Left ventricle myocardium inferior (tissue), 1 donor: ENCODE data around the gene GSE1. TPM values are rescaled to one million over a fixed set of nuclear protein-coding genes. Genes with fewer than 3 reads are reported as not detected.

Experiments
- DNase-seq: peaks from one replicate; pipeline ENCODE4 v3.0.0-alpha.2; 2020
- H3K27ac ChIP-seq: fragments of 200-600 bp; replicated peaks from 2 replicates; pipeline ENCODE4 v1.8.0; 2021
- H3K27me3 ChIP-seq: fragments of 200-600 bp; 2 replicates; pipeline ENCODE4 v1.8.0; 2021; ENCODE audit warnings: low read depth
- H3K36me3 ChIP-seq: fragments of 200-600 bp; 2 replicates; pipeline ENCODE4 v1.8.0; 2021
- H3K4me1 ChIP-seq: fragments of 200-600 bp; 2 replicates; pipeline ENCODE4 v1.8.0; 2021
- H3K4me3 ChIP-seq: fragments of 200-600 bp; 2 replicates; pipeline ENCODE4 v1.8.0; 2021; ENCODE audit warnings: mild to moderate bottlenecking, moderate library complexity
- H3K9me3 ChIP-seq: fragments of 200-600 bp; replicated peaks from 2 replicates; pipeline ENCODE4 v1.8.0; 2021
- intact Hi-C: fragments of 100-400 bp; cut with micrococcal nuclease; formaldehyde crosslinking; loops from one replicate; pipeline ENCODE4 v1.11.0; 2022
- total RNA-seq: library from RNA; stranded (reverse); fragmentation: NEBNext Ultra II Directional; extraction: Animal tissue kit (Norgen Biotek cat#: 25700); gene quantifications from one replicate; pipeline ENCODE4 v1.2.1, GENCODE V29; 2021
- TF ChIP-seq, protein P1 (sequence below): fragments of 200-600 bp; IDR thresholded peaks from 2 replicates; pipeline ENCODE4 v1.8.0; 2021; ENCODE audit warnings: antibody characterized with exemption, mild to moderate bottlenecking, borderline replicate concordance
- donor health status: DM: no; HTN: yes; CAD: no; lungs with severe emphysema.

GSE1 gene
- total RNA-seq, 1 donor from 2014 or later: 34.2 TPM

DNA sequence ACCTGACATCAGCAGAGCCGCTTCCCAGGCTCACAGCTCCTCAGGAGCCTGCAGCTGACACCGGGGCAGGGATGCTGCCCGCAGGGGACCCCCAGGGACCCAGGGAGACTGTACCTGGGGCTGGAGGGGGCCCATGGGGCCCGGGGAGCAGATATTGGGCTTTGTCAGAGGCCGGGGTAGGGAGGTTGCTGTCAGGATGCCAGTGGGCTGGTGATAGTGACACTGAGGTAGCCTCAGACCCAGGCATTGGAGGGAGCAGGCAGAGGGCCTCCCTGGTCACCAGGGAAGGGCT lies 15.1 kb downstream of the GSE1 start:
- intact Hi-C loops: no loop called here
- no peaks in the 10 kb centered on the region for H3K36me3 ChIP-seq
- H3K4me1 ChIP-seq: peaks cover 100% of the 10 kb centered on the region
- TF ChIP-seq, protein P1, sequence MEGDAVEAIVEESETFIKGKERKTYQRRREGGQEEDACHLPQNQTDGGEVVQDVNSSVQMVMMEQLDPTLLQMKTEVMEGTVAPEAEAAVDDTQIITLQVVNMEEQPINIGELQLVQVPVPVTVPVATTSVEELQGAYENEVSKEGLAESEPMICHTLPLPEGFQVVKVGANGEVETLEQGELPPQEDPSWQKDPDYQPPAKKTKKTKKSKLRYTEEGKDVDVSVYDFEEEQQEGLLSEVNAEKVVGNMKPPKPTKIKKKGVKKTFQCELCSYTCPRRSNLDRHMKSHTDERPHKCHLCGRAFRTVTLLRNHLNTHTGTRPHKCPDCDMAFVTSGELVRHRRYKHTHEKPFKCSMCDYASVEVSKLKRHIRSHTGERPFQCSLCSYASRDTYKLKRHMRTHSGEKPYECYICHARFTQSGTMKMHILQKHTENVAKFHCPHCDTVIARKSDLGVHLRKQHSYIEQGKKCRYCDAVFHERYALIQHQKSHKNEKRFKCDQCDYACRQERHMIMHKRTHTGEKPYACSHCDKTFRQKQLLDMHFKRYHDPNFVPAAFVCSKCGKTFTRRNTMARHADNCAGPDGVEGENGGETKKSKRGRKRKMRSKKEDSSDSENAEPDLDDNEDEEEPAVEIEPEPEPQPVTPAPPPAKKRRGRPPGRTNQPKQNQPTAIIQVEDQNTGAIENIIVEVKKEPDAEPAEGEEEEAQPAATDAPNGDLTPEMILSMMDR: no peak
- no peaks in the 10 kb centered on the region for H3K27me3 ChIP-seq
- peaks cover 8% of the 10 kb centered on the region for H3K9me3 ChIP-seq
- H3K4me3 ChIP-seq: peak overlapping the region; percentile 54
- no peak for DNase-seq
- peak overlapping the region; percentile 87 for H3K27ac ChIP-seq

DNA sequence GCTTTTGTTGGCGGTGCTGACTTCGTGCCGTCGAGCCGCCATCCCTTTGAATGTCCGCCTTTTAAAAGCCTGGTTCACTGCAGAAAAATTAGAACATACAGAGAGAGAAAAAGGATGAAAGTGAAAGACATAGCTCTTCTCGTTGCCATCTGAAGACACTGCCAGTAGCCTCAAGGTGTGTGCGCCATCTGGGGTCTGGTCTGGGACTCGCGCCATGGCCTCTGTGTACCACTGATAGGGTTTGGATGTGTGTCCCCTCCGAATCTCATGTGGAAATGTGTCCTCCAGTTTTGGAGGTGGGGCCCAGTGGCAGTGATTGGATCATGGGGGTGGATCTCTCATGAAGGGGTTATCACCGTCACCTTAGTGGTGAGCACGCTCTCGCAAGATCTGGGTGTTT lies 15.5 kb downstream of the GSE1 start:
- no peak for DNase-seq
- peak overlapping the region; percentile 54 for H3K4me3 ChIP-seq
- intact Hi-C loops: no loop called here

DNA sequence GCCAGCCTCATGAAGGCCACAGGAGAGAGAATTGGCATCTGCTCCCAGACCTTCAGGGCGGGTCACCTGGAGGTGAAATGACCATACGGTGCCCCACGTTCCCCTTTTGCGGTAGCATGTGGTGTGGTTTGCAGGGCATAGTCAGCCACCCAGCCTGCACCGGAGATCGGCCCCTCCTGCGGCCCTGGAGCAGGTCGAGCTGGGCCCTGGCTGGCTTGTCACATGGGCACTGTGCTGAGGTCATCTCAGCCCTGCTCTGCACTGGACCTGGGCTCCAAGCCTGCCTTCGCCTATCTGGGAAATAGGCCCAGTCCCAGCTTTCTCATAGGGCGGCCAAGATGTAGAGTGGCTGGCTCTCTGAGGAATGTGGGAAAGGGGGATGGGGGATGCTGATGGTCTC lies 16.2 kb downstream of the GSE1 start:
- peaks cover 89% of the 10 kb centered on the region for H3K4me1 ChIP-seq
- intact Hi-C loops: no loop called here
- TF ChIP-seq, protein P1: no peak
- no peaks in the 10 kb centered on the region for H3K27me3 ChIP-seq
- peak overlapping the region; percentile 87 for H3K27ac ChIP-seq
- H3K36me3 ChIP-seq: peaks cover 6% of the 10 kb centered on the region
- DNase-seq: peak; percentile 64
- peaks cover 8% of the 10 kb centered on the region for H3K9me3 ChIP-seq
- H3K4me3 ChIP-seq: no peak overlapping the region

More for the DNA sequence above, 15.5 kb downstream of the GSE1 start:
- TF ChIP-seq, protein P1: no peak
- peaks cover 95% of the 10 kb centered on the region for H3K4me1 ChIP-seq
- peaks cover 8% of the 10 kb centered on the region for H3K9me3 ChIP-seq
- peak overlapping the region; percentile 87 for H3K27ac ChIP-seq
- H3K36me3 ChIP-seq: no peaks in the 10 kb centered on the region
- H3K27me3 ChIP-seq: no peaks in the 10 kb centered on the region

DNA sequence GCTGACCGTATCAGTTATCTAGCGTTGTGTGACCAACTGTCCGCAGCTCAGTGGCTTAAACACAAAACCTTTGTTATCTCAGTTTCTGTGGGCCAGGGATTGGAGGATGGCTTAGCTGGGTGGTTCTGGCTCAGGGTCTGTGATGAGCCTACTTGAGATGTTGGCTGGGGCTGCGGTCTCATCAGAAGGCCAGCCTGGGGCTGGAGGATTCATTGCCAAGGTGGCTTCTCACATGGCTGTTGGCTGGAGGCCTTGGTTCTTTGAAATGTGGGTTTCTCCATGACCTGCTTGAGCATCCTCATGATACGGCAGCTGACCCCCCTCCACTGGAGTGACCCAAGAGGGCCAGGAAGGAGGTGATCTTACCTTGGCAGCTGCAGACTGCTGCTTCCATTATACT lies 16.7 kb downstream of the GSE1 start:
- peak overlapping the region; percentile 87 for H3K27ac ChIP-seq
- H3K36me3 ChIP-seq: peaks cover 11% of the 10 kb centered on the region
- H3K4me1 ChIP-seq: peaks cover 83% of the 10 kb centered on the region
- TF ChIP-seq, protein P1: no peak
- peaks cover 8% of the 10 kb centered on the region for H3K9me3 ChIP-seq
- intact Hi-C loops: no loop called here
- no peak overlapping the region for H3K4me3 ChIP-seq
- no peak for DNase-seq
- H3K27me3 ChIP-seq: no peaks in the 10 kb centered on the region

DNA sequence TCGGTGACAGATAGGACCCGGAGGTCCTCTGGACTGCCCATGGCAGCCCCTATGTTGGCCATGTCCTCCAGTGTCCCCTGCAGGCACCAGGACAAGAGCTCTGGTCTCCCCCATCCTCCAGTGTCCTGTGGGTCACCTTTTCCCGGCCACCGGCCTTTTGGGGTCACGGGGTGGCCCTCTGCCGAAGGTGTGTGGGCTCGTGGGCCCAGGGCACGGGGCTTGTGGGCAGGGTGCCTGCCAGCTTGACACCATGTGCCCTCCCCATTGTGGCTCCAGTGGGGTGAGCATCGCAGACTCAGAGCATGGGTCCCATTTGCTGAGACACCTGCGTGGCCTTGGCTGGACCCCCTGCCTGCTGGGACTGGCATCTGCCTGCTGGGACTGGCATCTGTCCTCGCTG lies 18.1 kb downstream of the GSE1 start:
- no peak for DNase-seq
- intact Hi-C loops: no loop called here
- Histone ChIP-seq H3K9me3 (peaks cover 8% of the 10 kb centered on the region), H3K4me1 (peaks cover 79% of the 10 kb centered on the region), H3K36me3 (peaks cover 12% of the 10 kb centered on the region), H3K4me3 (no peak overlapping the region), H3K27me3 (no peaks in the 10 kb centered on the region), H3K27ac (no peak overlapping the region)
- TF ChIP-seq, protein P1: no peak
